Neuronal stem cell (in vitro differentiated cells): Measurements from ENCODE around the gene CNTNAP2.

Experiments used
- DNase-seq: peaks from one replicate; pipeline ENCODE4 v3.0.0-alpha.2; 2013; ENCODE audit warnings: low spot score
- H2AFZ ChIP-seq: one replicate; pipeline ENCODE4 v1.6.1; 2013; ENCODE audit warnings: mild to moderate bottlenecking, low read length, inconsistent platforms
- H2AK5ac ChIP-seq: 2 replicates; pipeline ENCODE4 v1.6.1; 2013; ENCODE audit warnings: low read depth, mild to moderate bottlenecking, inconsistent platforms, low read length, moderate library complexity, mixed read lengths
- H2BK120ac ChIP-seq: 2 replicates; pipeline ENCODE4 v1.6.1; 2013; ENCODE audit warnings: low read depth, mild to moderate bottlenecking, inconsistent platforms, low read length, moderate library complexity, mixed read lengths
- H2BK12ac ChIP-seq: one replicate; pipeline ENCODE4 v1.6.1; 2013; ENCODE audit warnings: low read length, inconsistent platforms
- H2BK15ac ChIP-seq: 2 replicates; pipeline ENCODE4 v1.6.1; 2013; ENCODE audit warnings: mild to moderate bottlenecking, low read length, inconsistent platforms, mixed read lengths
- H2BK5ac ChIP-seq: one replicate; pipeline ENCODE4 v1.6.1; 2013; ENCODE audit warnings: inconsistent platforms, mild to moderate bottlenecking, low read length, moderate library complexity
- H3K14ac ChIP-seq: one replicate; pipeline ENCODE4 v1.6.1; 2013; ENCODE audit warnings: low read length, inconsistent platforms
- H3K18ac ChIP-seq: 2 replicates; pipeline ENCODE4 v1.6.1; 2013; ENCODE audit warnings: low read length, inconsistent platforms
- H3K23ac ChIP-seq: 2 replicates; pipeline ENCODE4 v1.6.1; 2013; ENCODE audit warnings: low read depth, mild to moderate bottlenecking, mixed read lengths, low read length, inconsistent platforms; ENCODE audit not compliant: poor library complexity
- H3K27ac ChIP-seq: replicated peaks from 3 replicates; pipeline ENCODE4 v1.5.1; 2013; ENCODE audit warnings: low read length, inconsistent platforms
- H3K27me3 ChIP-seq, 3 experiments: 2 replicates each; pipeline ENCODE4 v1.6.1; 2013; ENCODE audit warnings: low read length in 3 of 3, mild to moderate bottlenecking in 2 of 3, inconsistent platforms in 1 of 3, low read depth in 1 of 3, mixed read lengths in 1 of 3, moderate library complexity in 1 of 3; ENCODE audit not compliant: control insufficient read depth in 3 of 3, insufficient read depth in 3 of 3
- H3K36me3 ChIP-seq, 2 donors: replicated peaks in 1 of 2; 2 replicates each; pipeline ENCODE4 v1.6.1; 2013; ENCODE audit warnings: low read length in 2 of 2; ENCODE audit not compliant: control insufficient read depth in 2 of 2, insufficient read depth in 2 of 2
- H3K4ac ChIP-seq: 2 replicates; pipeline ENCODE4 v1.6.1; 2013; ENCODE audit warnings: inconsistent platforms, mild to moderate bottlenecking, low read length, moderate library complexity
- H3K4me1 ChIP-seq, 2 donors: 1 replicate in 1 of 2; 2 replicates in 1 of 2; pipeline ENCODE4 v1.6.1; 2013; ENCODE audit warnings: low read length in 2 of 2, low read depth in 1 of 2; ENCODE audit not compliant: control insufficient read depth in 2 of 2, insufficient read depth in 1 of 2
- H3K4me2 ChIP-seq: one replicate; pipeline ENCODE4 v1.6.1; 2013; ENCODE audit warnings: mild to moderate bottlenecking, low read length, inconsistent platforms; ENCODE audit not compliant: insufficient read depth, poor library complexity, severe bottlenecking
- H3K4me3 ChIP-seq, 2 donors: 2 replicates each; pipeline ENCODE4 v1.5.1; 2013; ENCODE audit warnings: low read length in 2 of 2, mild to moderate bottlenecking in 2 of 2, inconsistent platforms in 1 of 2, moderate library complexity in 1 of 2
- H3K79me1 ChIP-seq: one replicate; pipeline ENCODE4 v1.6.1; 2013; ENCODE audit warnings: low read depth, mild to moderate bottlenecking, inconsistent platforms, low read length, moderate library complexity
- H3K9ac ChIP-seq: one replicate; pipeline ENCODE4 v1.6.1; 2013; ENCODE audit warnings: mild to moderate bottlenecking, low read depth, low read length, inconsistent platforms; ENCODE audit not compliant: poor library complexity
- H3K9me3 ChIP-seq, 2 donors: replicated peaks in 1 of 2; 2 replicates each; pipeline versions ENCODE3 to v1.6.1; 2013; ENCODE audit warnings: low read length in 2 of 2, mild to moderate bottlenecking in 2 of 2, inconsistent platforms in 1 of 2, low read depth in 1 of 2, mixed read lengths in 1 of 2, moderate library complexity in 1 of 2; ENCODE audit not compliant: control insufficient read depth in 2 of 2, insufficient read depth in 1 of 2
- H4K8ac ChIP-seq: one replicate; pipeline ENCODE4 v1.6.1; 2013; ENCODE audit warnings: low read depth, mild to moderate bottlenecking, inconsistent platforms, low read length, moderate library complexity
- H4K91ac ChIP-seq: one replicate; pipeline ENCODE4 v1.6.1; 2013; ENCODE audit warnings: low read length, low read depth, mild to moderate bottlenecking, inconsistent platforms; ENCODE audit not compliant: poor library complexity
- WGBS, 2 donors: extraction: QIAGEN DNeasy Blood & Tissue Kit; methylation state at CpG; one replicate each; pipeline ENCODE4 v1.1.7; 2013; ENCODE audit warnings: missing lambda C conversion rate in 2 of 2, mixed read lengths in 1 of 2; ENCODE audit not compliant: insufficient read length in 2 of 2, insufficient replicate concordance in 1 of 2; ENCODE audit errors: extremely low coverage in 2 of 2; 5-methylcytosine and 5-hydroxymethylcytosine counted together

The CNTNAP2 gene

DNA sequence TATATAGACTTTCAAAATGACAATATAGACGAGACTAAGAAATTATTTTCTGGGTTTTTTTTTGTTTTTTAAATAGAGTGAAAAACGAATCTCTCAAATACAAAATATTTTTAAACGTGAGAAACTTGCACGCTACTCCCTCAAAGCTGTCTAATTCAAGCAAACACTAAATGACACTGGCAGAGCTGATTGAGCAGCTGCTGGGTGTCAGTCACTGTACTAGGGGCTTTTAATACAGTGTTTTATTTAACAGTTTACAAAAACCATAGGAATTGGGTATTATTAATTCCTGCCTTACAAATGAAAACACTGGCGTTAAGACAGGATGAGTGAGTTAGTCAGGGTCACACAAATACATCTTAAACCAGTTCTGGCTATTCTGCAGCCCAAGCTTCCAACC, 1264.3 kb downstream of the CNTNAP2 start:
- no peak overlapping the region for H3K4ac ChIP-seq
- no peak overlapping the region for H2BK12ac ChIP-seq
- no peak overlapping the region for H3K14ac ChIP-seq
- H4K8ac ChIP-seq: no peak overlapping the region
- H2BK15ac ChIP-seq: no peak overlapping the region
- WGBS, 2 donors: no CpG with 5 or more reads among the region's 5 CpGs
- no peak overlapping the region for H3K9ac ChIP-seq
- H2AK5ac ChIP-seq: no peak overlapping the region
- H3K27me3 ChIP-seq: no peaks in the 10 kb centered on the region
- H3K36me3 ChIP-seq: no peaks in the 10 kb centered on the region
- no peak overlapping the region for H3K4me2 ChIP-seq
- no peak overlapping the region for H3K18ac ChIP-seq
- H2BK5ac ChIP-seq: no peak overlapping the region
- H3K23ac ChIP-seq: no peak overlapping the region
- H2AFZ ChIP-seq: no peak overlapping the region
- H4K91ac ChIP-seq: no peak overlapping the region
- DNase-seq: no peak
- H3K4me1 ChIP-seq: no peaks in the 10 kb centered on the region
- H2BK120ac ChIP-seq: no peak overlapping the region
- H3K9me3 ChIP-seq: no peaks in the 10 kb centered on the region
- H3K27ac ChIP-seq: no peak overlapping the region
- no peak overlapping the region for H3K4me3 ChIP-seq
- H3K79me1 ChIP-seq: no peaks in the 10 kb centered on the region

DNA sequence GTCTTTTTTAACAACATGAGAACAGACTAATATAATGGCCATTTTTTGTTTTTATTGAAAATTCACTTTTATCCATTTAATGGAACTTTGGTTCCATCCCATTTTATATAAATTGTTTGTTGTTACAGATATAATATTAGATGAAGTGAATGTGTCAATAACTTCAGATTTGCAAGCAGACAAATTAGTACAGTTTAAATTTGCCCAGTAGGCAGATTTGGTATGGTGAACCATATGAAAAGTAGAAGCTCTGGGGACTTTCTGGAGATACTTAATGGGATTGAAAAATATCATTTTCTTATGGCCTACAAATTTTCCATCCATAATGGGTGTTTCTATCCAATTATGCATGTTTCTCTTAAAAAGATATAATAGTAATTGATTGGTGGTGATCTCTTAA, 1277.7 kb downstream of the CNTNAP2 start:
- no peaks in the 10 kb centered on the region for H3K9me3 ChIP-seq
- no peak for DNase-seq
- no peaks in the 10 kb centered on the region for H3K79me1 ChIP-seq
- no peak overlapping the region for H2BK15ac ChIP-seq
- no peak overlapping the region for H3K4me3 ChIP-seq
- H3K4ac ChIP-seq: no peak overlapping the region
- no peaks in the 10 kb centered on the region for H3K4me1 ChIP-seq
- H2BK5ac ChIP-seq: no peak overlapping the region
- no peak overlapping the region for H2AFZ ChIP-seq
- H3K14ac ChIP-seq: no peak overlapping the region
- H3K27me3 ChIP-seq: no peaks in the 10 kb centered on the region
- H3K27ac ChIP-seq: no peak overlapping the region
- H3K36me3 ChIP-seq: no peaks in the 10 kb centered on the region
- no peak overlapping the region for H3K4me2 ChIP-seq
- no peak overlapping the region for H3K18ac ChIP-seq
- no peak overlapping the region for H2AK5ac ChIP-seq
- H4K91ac ChIP-seq: no peak overlapping the region
- H4K8ac ChIP-seq: no peak overlapping the region
- H2BK120ac ChIP-seq: no peak overlapping the region
- no peak overlapping the region for H3K9ac ChIP-seq
- no peak overlapping the region for H2BK12ac ChIP-seq
- no peak overlapping the region for H3K23ac ChIP-seq

DNA sequence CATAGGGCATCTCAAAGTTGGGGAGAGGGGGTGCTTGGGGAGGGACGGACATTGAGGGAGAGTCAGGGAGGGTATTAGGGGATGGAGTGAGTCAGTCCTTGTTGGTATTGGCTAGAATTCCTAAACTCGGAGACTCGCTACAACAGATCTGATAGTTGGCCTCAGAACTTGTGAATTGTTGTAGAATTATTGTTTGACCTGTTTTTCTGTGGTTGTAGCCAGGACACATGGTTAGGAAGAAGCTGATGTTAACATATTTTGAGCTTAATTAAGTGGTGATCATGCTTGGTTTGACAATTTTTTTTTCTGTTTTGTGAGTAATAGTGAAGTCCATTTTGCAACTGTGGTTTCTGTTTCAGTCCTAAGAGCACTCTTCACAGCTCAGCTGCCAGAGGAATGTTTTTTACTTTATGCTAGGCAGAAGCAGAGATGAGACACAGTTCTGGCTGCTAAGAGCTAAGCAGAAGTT, 1283.7 kb downstream of the CNTNAP2 start:
- DNase-seq: no peak
- Histone ChIP-seq H3K36me3 (no peaks in the 10 kb centered on the region), H2BK15ac (no peak overlapping the region), H3K4me1 (no peaks in the 10 kb centered on the region), H2BK120ac (no peak overlapping the region), H4K91ac (no peak overlapping the region), H2AFZ (no peak overlapping the region), H3K27ac (no peak overlapping the region), H3K27me3 (no peaks in the 10 kb centered on the region), H3K9me3 (no peaks in the 10 kb centered on the region), H2BK5ac (no peak overlapping the region), H3K18ac (no peak overlapping the region), H3K14ac (no peak overlapping the region), H3K9ac (no peak overlapping the region), H2BK12ac (no peak overlapping the region), H3K4me3 (no peak overlapping the region), H3K79me1 (no peaks in the 10 kb centered on the region), H3K4me2 (no peak overlapping the region), H3K23ac (no peak overlapping the region), H3K4ac (no peak overlapping the region), H2AK5ac (no peak overlapping the region), H4K8ac (no peak overlapping the region)
- no CpG with 5 or more reads among the region's 3 CpGs for WGBS, 2 donors

DNA sequence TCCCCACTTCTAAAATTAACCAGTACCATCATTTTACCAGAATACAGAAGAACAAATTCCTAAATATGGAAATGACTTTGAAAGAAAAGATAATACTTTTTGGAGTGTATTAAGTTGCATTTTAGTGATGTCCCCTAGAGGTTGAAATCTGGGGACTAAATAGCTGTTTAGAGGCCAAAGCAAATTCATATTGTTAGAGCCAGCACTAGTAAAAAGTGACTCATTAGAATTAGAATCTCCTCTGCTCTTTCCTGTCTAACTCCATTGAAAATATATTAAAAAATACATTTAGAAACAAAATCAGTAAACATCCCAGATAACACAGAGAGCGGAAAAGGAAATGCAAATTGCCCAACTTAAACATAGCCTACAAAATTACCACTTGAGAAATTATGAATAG, 1284.3 kb downstream of the CNTNAP2 start:
- Histone ChIP-seq H3K4me3 (no peak overlapping the region), H4K91ac (no peak overlapping the region), H3K4me2 (no peak overlapping the region), H3K23ac (no peak overlapping the region), H2AFZ (no peak overlapping the region), H4K8ac (no peak overlapping the region), H3K9me3 (no peaks in the 10 kb centered on the region), H2BK120ac (no peak overlapping the region), H3K4ac (no peak overlapping the region), H3K4me1 (no peaks in the 10 kb centered on the region), H3K79me1 (no peaks in the 10 kb centered on the region), H2BK15ac (no peak overlapping the region), H3K18ac (no peak overlapping the region), H3K14ac (no peak overlapping the region), H2BK5ac (no peak overlapping the region), H3K9ac (no peak overlapping the region), H3K36me3 (no peaks in the 10 kb centered on the region), H2AK5ac (no peak overlapping the region), H2BK12ac (no peak overlapping the region), H3K27ac (no peak overlapping the region), H3K27me3 (no peaks in the 10 kb centered on the region)
- no peak for DNase-seq
- no CpG with 5 or more reads among the region's 1 CpG for WGBS, 2 donors
